ENCODE measurements around the gene NET1. TPM values are rescaled to one million over a fixed set of nuclear protein-coding genes. Genes with fewer than 3 reads are reported as not detected.

The NET1 gene
- total and polyA plus RNA-seq, 9 donors = 31.0 to 79.2 (median 51.0) TPM

- Histone ChIP-seq H3K27me3 (no peaks in the 10 kb centered on the region), H3K36me3 (no peaks in the 10 kb centered on the region), H3K4me1 (ENCODE audit: insufficient read depth) (peaks cover 4% of the 10 kb centered on the region), H3K4me3 (no peak overlapping the region), H3K9me3 (no peaks in the 10 kb centered on the region), H3K27ac (no peak overlapping the region)
- 62 to 77% (median 65%) methylated on average over 4 of the region's 4 CpGs for WGBS, 3 donors
- no peak for TF ChIP-seq CTCF (IDR thresholded peaks at IDR 0.05)
- no peak for TF ChIP-seq POLR2A (IDR thresholded peaks at IDR 0.05)
- no peak for TF ChIP-seq EP300 (IDR thresholded peaks at IDR 0.05)
- intact Hi-C loops (cut with DNase I) = loop anchor here in 1 of 4 donors (5.0 kb wide), 1 partner anchor 156 kb away; no protein-coding TSS in a partner anchor
- no peak for DNase-seq
Measured at GRCh38 chr10:5461203-5461588, 48.8 kb downstream of the NET1 start.

GRCh38 chr10:5461914-5462840, 49.8 kb downstream of the NET1 start:
- Histone ChIP-seq H3K36me3 (no peaks in the 10 kb centered on the region), H3K4me1 (ENCODE audit: insufficient read depth) (peaks cover 4% of the 10 kb centered on the region), H3K9me3 (no peaks in the 10 kb centered on the region), H3K27me3 (no peaks in the 10 kb centered on the region), H3K4me3 (no peak overlapping the region), H3K27ac (peak overlapping the region in 1 of 2 donors; percentile 52)
- intact Hi-C loops (cut with DNase I) = loop anchor here in 1 of 4 donors (5.0 kb wide), 1 partner anchor 155 kb away; no protein-coding TSS in a partner anchor
- 12 to 16% (median 13%) methylated on average over 17 of the region's 17 CpGs for WGBS, 3 donors
- no peak for DNase-seq
- TF ChIP-seq EP300 (IDR thresholded peaks at IDR 0.05) = no peak
- TF ChIP-seq CTCF (IDR thresholded peaks at IDR 0.05) = no peak
- no peak for TF ChIP-seq POLR2A (IDR thresholded peaks at IDR 0.05)

- Histone ChIP-seq H3K4me3 (no peak overlapping the region), H3K4me1 (ENCODE audit: insufficient read depth) (peaks cover 4% of the 10 kb centered on the region), H3K27ac (peak overlapping the region in 1 of 2 donors; percentile 52), H3K36me3 (no peaks in the 10 kb centered on the region), H3K9me3 (no peaks in the 10 kb centered on the region), H3K27me3 (no peaks in the 10 kb centered on the region)
- WGBS, 3 donors = 74 to 86% (median 80%) methylated on average over 6 to 7 of the region's 7 CpGs
- TF ChIP-seq CTCF (IDR thresholded peaks at IDR 0.05) = no peak
- TF ChIP-seq EP300 (IDR thresholded peaks at IDR 0.05) = no peak
- TF ChIP-seq POLR2A (IDR thresholded peaks at IDR 0.05) = no peak
- intact Hi-C loops (cut with DNase I) = loop anchor here in 1 of 4 donors (5.0 kb wide), 1 partner anchor 154 kb away; no protein-coding TSS in a partner anchor
- DNase-seq = no peak
Measured at GRCh38 chr10:5462841-5463293, 50.5 kb downstream of the NET1 start.

GRCh38 chr10:5464546-5464945, 52.2 kb downstream of the NET1 start:
- Histone ChIP-seq H3K9me3 (peaks cover 0 to 6% of the 10 kb centered on the region in 2 donors), H3K36me3 (no peaks in the 10 kb centered on the region), H3K27me3 (no peaks in the 10 kb centered on the region), H3K27ac (no peak overlapping the region), H3K4me1 (ENCODE audit: insufficient read depth) (peaks cover 4% of the 10 kb centered on the region), H3K4me3 (no peak overlapping the region)
- DNase-seq = no peak
- intact Hi-C loops (cut with DNase I) = loop anchor here in 1 of 4 donors (5.0 kb wide), 1 partner anchor 153 kb away; no protein-coding TSS in a partner anchor
- TF ChIP-seq CTCF (IDR thresholded peaks at IDR 0.05) (no peak), EP300 (IDR thresholded peaks at IDR 0.05) (no peak), POLR2A (IDR thresholded peaks at IDR 0.05) (no peak)
- WGBS, 3 donors = 47 to 55% (median 54%) methylated on average over 5 of the region's 5 CpGs
